NCI-H1048 (cell line): ENCODE data around the gene CS.
A peak's percentile ranks its signal among the peaks of the same experiment; 100 is the strongest.
"Not testable (repeated sequence)": the region's sequence is repeated elsewhere in the genome, so short reads cannot be mapped to it uniquely, and the experiment has no call there.

Experiments used
- DNase-seq: peaks from one replicate; lab custom pipeline; 2025; lab: John Stamatoyannopoulos, UW

Gene CS

DNA sequence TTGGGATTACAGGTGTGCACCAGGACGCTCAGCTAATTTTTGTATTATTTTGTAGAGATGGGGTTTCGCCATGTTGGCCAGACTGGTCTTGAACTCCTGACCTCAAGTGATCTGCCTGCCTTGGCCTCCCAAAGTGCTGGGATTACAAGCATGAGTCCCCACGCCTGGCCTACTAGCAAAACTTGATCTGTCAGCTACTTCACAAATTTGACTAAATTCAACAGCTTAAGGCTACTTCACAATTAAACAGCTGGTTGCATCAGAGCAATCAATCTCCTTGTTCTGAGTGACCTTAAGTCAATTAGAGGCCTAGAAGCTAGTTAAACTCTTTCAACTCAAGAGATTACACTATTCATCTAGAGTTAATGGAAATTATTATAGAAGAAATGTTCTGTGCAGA lies 21.2 kb downstream of the CS start:
- no peak for DNase-seq

DNA sequence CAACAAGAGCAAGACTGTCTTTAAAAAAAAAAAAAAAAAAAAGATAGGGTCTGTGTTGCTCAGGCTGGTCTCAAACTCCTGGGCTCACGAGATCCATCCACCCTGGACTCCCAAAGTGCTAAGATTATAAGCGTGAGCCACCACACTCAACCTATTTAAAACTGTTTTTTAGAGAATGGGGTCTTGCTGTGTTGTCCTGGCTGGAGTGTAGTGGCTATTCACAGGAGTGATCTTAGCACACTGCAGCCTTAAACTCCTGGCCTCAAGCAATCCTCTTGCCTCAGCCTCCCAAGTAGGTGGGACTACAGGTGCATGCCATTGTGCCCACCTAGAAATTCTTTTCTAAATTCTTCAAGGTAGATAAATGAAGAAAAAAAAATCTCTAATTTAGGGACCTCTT lies 25.8 kb downstream of the CS start:
- DNase-seq = no peak

DNA sequence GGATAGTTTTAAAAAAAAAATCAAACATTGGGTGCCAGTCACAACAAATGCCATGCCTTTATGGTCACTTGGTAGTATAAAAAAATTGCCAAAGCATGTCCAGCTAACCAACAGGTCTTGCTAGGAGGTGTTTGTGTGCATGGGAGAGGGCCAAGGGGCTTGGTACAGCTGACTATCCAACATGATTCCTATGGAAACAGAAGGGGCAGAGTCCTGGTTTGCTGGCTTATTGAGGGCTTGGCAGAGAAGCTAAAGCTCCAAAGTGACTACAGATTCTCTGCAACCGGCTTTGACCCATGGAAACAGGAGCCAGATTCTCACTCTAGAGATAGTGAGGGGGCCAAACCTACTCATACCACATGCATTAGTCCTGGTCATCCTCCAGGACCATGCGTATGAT lies 27.7 kb downstream of the CS start:
- not testable (repeated sequence) for DNase-seq

DNA sequence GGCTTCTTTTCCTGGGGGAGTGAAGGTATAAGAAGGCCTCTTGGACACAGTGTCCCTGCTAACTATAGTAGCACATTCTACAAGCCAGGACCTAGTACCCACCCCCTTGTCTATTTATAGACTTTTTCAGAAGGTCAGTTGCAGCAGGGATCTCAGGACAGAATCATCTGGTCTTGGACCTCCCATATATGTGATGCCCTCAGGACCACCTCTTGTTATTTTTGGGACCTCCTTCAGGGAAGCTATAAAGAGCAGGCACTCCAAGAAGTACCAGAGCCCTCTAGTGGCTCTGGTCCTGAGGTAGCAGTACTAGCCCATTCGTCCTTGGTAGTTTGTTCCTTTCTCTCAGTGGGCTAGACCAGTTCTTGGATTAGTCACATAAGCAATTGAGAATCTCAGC lies 29.1 kb downstream of the CS start:
- DNase-seq = no peak

DNA sequence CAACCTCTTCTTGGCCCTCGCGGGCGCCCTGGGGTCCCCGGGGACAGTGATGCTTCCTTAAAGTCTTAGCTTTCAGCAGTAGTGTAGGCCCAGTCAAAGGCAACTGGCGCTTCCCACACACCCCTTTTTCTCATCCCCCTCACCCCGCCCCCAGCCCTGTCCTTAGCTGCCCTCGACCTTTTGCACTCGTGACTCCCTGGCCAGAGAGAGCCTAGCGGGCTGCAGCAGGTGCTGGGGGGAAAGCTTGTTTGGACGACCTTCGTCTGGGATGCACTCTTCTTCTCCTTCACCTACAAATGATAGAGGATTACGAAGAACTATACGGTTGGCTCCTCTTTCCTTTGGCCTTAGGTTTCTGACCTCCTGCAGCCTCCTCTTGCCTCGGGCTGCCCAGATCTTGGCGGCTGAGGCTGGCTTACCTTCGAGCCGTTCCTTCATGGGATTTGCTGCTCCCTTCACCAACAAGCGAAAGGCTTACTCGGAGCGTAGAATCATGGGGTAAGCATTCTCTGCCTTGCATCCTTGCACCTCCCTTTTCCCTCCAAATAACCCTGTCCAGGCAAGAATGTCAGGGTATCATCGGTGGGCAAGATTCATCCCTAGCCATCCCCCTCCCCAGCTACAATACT lies 32.6 kb downstream of the CS start:
- no peak for DNase-seq

DNA sequence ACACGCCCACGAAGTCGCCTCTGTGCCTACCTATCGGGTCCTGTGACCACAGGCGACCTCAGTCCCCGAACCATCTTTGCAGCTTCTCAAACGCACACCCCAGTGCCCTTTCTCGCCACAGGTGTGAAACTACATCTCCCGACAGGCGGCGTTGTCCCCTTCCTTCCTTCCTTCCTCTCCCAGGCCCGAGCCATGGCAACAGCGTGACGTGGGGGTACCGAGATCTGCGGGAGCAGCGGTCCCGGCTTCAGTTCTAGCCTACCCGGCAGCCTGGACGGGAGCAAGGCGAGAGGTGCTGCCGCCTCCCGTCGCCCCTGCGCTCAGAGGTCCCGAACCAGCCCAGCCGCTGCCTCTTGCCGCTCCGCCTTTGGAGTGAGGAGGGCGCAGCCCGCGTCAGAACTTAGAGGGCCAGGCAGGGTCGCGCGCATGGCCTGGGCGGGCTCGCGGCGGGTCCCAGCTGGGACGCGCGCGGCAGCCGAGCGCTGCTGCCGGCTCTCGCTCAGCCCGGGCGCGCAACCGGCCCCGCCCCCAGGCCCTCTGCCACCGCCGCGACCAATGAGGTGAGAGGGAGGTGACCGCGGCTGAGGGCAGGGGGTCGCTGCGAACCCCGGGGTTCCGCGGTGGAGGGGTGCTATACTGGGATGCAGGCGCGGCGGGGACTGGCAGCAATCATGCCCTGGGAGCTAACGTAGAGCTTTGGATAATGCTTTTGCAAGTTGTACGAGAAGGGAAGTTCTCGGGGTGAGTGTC lies 33.3 kb downstream of the CS start, which contains the start of gene COQ10A:
Gene COQ10A (plus strand): TSS at position 250 of the 750 bp plus-strand sequence. CDS start 177 bp downstream, at position 427.
- peak; percentile 63 for DNase-seq

DNA sequence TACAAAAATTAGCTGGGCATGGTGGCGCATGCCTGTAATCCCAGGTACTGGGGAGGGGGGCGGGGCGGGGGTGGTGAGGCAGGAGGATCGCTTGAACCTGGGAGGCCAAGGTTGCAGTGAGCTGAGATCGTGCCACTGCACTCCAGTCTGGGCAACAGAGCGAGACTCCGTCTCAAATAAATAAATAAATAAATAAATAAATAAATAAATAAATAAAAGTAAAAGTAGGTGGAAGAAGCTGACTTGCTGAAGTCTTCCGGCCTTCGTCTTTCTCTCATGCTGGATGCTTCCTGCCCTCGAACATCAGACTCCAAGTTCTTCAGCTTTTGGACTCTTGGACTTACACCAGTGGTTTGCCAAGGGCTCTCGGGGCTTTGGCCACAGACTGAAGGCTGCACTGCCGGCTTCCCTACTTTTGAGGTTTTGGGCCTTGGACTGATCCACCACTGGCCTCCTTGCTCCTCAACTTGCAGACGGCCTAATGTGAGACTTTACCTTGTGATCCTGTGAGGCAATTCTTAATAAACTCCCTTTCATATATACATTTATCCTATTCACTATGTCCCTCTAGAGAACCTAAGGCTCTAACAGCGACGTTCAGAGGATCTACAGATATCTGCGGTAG lies 34.0 kb downstream of the CS start:
- DNase-seq = not testable (repeated sequence)

DNA sequence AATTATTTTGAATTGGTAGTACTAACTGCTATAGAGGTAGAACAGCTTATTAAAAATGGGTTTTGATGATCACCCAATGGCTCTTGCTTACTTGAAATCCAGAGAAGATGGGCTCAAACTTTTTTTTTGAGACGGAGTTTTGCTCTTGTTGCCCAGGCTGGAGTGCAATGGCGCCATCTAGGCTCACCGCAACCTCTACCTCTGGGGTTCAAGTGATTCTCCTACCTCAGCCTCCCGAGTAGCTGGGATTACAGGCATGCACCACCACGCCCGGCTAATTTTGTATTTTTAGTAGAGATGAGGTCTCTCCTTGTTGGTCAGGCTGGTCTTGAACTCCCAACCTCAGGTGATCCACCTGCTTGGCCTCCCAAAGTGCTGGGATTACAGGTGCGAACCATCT lies 37.2 kb downstream of the CS start:
- DNase-seq = not testable (repeated sequence)

DNA sequence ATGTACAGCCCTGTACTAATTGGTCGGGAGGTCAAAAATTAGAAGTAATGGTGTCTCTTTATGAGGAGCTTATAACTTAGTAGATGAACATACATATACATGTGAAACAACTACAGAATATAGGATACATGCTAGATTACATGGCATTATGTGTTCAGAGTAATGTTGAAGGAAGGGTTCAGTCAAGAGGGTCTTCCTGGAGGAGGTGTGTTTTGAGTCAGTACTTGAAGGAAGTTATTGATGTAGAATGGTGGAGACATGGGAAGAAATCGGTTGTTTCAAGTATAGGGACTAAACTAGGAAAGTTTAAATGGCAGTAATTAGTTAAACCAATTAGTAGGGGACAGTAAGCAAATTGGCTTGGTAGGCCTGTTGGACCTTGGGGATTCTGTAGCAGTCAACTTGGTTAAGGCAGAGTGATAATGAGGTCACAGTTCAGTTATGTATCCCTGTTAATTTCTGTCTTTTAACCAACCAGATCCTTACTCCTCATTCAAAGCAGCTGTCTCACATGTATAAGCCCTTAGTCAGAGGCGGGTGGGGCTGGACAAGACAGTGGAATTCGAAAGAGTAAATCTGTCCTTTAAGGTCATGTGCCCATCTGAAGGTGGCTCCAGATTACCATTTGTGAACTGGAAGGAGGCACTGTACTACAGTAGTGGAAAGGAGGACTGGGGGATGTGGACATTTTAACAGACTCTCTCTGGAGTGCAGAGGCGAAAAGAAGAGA lies 38.5 kb downstream of the CS start:
- no peak for DNase-seq

DNA sequence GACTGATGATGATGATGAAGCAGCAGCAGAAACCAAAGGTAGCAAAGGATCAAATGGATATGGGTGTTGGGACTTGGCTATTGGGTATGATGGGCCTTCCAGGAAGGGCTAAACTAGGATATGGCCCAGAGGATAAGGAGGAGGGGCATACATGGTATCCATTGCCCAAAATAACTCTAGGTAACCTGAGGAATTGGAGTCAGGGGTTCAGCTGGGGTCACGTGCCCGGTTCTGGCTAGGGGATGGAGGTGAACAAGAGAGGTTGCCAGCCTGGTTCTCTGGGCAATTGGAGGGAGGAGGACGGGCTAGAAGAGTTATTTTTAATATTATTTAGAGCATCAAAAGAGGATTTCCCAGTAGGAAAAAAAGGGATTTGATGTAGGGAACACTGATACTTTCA lies 39.2 kb downstream of the CS start:
- DNase-seq = no peak

DNA sequence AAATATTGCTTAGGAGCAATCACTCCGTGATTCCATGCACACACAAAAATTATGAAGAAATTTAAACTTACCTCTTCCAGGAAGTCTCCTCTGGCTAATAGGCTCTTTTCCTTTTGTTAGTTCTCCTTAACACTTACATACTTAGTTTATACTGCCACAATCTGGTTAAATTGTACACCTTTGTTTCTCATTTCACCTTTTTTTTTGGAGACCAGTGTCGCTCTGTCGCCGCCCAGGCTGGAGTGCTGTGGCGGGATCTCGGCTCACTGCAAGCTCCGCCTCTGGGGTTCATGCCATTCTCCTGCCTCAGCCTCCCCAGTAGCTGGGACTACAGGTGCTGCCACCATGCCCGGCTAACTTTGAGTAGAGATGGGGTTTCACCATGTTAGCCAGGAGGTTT lies 39.8 kb downstream of the CS start:
- DNase-seq = no peak

DNA sequence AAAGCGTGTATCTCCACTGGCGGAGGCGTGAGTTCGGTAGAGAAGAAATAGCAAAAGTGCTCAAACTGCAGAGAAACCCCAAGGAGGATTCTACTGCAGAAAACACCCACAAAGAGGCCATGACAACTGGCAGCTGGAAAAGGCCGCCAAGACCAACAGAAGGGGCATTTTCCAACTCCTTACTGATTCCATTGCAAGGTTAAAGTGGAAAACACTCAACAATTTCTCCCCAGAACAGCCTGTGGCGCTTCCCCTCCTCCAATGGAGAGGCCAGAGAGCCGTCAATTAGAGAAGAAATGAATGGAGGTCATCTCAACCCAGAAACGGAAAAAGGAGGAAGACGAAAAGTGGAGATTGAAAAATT lies 41.3 kb downstream of the CS start:
- DNase-seq = no peak

DNA sequence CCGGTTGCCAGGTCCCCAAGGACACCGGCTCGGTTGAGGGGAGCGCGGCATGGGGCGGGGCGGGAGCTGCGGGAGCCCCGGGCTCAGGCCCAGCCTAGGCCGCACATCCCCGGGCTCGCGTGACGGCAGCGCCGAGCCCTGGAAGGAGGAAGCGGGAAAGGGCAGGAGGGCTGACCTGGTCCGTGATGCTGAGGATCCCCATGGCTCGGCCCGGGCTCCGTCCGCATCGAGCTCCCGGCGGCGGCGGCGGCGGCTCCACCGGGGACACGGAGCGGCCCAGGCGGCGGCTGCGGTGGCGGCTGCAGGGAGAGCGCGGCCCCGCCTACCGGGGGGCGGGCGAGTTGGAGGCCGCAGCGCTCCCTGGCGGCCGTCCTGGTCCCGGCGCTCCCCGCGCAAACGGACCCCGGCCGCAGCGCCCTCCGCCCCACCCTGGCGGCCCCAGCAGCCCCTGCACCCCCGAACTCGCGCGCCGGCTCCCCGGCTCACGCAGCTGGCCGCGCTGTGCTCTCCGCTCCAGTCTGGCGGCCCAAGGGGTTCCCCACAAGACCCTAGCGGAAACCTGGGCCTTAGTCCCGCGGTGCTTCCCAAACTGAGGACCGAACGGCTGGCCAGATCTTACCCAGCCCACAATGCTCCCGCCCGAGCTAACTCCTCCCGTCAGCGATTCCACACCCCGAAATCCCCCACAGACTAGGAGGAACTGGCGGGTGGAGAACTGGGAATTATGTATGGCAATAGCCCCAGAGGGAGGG lies 41.9 kb downstream of the CS start, which contains the start of gene ANKRD52:
Gene ANKRD52 (minus strand): TSS at position 317 of the 752 bp plus-strand sequence. CDS start 115 bp downstream, at position 202.
- DNase-seq = peak; percentile 17

DNA sequence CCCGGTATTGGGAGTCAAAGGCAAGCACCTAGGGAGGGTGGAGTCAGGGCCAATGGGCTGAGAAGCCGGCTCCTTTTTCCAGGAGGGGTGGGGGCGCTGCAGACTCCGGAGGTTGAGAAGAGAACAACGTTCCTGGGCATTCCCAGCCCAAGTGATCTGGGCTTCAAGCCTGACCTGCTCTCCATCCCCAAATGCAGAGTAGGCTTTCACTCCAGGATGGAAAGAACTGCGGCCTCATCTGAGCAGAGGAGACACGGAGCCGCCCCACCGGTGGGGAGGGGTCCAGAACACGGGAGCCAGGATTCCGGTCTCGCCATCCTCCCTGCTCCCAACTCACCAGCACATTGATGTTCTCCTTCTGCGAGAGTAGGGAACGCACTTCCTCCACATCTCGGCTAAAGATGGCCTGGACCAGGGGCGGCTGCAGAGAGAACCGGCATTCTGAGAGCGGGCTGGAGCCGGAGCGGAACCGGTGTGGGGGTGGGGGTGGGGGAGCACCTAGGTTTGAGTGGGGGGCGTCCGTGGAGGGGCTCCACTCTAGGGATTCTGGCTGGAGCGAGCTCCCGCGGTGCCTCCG lies 42.6 kb downstream of the CS start:
- DNase-seq = no peak

DNA sequence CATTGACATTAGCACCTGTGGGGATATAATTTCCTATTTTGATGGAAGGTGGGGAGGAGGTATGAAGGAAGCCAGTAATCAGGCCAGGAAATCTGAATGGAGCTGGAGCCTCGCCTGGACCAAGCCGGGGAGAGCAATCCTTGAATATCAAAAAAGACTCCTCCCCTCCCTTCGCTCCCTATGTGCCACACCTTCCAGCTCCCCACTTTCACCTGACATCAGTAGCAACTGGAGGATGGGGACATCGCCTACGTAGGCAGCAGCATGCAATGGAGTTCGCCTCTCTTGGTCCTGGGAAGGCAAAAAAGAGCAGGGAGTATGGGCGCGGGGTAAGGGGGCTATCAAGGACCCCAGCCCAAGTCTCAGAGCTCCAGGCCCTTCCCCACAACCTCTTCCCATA lies 43.1 kb downstream of the CS start:
- DNase-seq = no peak

DNA sequence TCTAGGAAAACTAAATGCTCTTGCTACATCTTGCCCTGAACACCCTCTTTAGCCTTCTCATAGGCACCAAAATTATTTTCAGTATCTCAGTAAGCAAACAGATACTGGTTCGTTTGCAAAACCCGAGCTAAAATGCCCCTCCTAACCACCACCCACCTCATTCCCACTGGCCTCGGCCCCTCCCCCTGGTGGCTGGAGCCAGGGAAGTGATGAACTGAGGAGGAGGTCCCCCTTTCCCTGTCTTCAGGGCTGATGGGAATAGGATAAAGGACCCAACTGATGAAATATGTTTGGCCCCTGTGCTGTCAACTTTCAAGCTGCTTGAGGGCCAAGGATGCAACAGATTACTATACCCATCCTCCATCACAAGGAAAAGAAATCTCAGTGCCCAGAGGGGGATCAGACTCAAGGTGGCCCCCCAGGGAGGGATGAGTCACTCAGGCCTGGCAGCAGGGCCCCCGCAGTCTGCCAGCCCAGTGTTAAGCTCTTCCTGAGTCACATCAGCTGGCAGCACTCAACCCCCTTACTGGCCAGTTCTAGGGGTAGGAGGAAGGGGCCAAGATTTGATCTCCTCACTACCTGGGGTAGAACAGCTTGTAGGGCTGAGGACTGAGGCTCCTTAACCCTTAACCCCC lies 43.7 kb downstream of the CS start:
- no peak for DNase-seq

DNA sequence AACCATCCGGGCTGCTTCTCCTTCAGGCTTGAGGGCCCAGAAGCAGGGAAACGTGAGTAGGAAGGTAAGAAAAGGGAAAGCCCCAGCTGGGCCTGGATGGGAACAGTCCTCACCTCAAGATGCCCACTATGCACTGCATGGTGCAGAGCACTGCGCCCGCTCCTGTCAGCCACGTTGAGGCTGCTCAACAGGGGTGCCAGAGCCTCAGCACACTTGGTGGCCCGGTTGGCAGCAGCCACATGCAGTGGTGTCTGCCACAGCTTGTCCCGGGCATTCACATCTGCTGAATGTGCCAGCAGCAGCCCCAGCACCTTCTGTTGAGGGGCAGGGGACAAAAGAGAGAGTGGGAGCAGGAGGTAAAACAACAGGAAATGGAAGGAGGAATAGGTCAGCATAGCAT lies 44.5 kb downstream of the CS start:
- DNase-seq = no peak

DNA sequence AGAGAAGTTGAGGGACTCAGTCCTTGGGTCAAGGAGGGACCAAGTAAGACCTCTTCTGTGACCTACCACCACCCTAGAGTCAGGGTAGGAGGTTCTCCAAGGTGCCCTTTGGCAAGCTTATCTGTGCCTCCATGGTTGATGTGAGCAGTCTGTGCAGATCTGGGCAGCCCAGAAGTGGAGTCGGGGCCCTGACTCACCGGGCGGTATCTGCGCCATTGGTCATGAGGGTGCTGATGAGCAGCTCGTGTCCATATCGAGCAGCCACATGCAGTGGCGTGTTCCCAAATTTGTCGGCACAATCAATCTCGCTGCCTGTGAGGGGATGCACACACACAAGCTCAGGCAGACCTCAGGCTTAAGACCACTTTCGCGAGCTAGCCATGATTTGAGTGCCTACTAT lies 47.0 kb downstream of the CS start:
- no peak for DNase-seq

DNA sequence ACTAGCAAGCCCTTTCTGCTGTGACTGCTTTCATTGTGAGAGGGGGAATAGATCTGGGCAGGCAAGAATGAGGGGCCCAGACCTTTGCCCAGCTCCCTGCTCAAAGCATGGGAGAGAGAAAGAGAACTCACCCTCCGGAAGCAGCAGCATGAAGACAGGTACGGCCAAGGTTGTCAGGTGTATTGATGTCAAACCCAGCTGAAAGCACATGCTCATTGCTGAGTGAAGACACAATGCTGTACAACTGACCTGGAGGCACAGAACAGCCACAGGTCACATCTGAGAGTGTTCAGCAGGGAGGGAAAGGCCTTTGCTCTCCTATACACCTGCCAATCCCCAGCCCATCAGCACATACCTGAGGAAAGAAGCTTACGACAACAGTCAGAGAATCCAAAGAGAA lies 47.5 kb downstream of the CS start:
- DNase-seq = no peak

DNA sequence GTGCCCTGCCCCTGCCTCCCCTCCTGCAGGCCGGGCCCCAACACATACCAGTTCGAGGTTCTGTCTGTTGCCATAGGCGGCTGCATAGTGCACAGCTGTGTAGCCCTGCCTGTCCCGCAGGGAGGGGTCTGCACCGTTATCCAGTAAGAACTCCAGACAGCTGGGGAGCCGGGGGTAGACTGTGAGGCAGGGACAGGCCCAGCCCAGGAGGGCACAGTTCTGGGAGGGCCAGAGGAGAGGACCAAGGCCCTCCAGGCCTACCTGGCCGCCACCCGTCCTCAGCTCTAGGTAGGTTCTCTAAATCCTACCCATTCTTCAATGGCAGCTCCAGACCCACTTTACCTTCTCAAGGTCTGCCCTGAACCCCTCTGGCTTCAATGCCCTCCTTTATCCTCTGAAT lies 51.4 kb downstream of the CS start:
- no peak for DNase-seq

DNA sequence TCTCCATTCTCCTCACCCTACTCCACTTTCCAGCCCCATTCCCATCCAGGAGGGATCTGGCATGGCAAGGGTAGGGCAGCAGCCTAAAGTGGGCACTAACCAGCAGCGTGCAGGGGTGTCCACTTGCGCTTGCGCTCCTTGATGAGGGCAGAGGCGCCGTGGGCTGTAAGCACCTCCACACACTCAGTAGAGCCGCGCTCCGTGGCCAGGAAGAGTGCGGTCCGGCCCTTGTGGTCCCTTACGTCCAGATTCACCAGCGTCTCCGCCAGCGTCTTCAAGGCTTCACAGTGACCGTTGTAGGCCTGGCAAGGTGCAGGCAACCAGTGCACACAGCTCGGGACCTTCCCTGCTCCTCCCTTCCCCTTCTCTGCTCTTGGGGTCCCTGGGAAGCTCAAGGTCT lies 52.2 kb downstream of the CS start:
- DNase-seq = no peak
